Epithelial cell of esophagus (primary cell): ENCODE results near the gene CLCA1.

Source experiments
- DNase-seq: peaks from one replicate; pipeline ENCODE4 v3.0.0; 2010; ENCODE audit warnings: low read depth
- H3K4me3 ChIP-seq: 2 replicates; pipeline ENCODE4 v1.5.1; 2011; ENCODE audit warnings: mild to moderate bottlenecking, low read length, control low read depth
- TF ChIP-seq, protein P1 (sequence below): IDR thresholded peaks from 2 replicates; pipeline ENCODE4 v1.5.1; 2011; ENCODE audit warnings: low read depth, mild to moderate bottlenecking, low read length, control low read depth, inconsistent platforms; ENCODE audit not compliant: insufficient read depth; ENCODE audit errors: missing control alignments

Gene CLCA1, protein sequence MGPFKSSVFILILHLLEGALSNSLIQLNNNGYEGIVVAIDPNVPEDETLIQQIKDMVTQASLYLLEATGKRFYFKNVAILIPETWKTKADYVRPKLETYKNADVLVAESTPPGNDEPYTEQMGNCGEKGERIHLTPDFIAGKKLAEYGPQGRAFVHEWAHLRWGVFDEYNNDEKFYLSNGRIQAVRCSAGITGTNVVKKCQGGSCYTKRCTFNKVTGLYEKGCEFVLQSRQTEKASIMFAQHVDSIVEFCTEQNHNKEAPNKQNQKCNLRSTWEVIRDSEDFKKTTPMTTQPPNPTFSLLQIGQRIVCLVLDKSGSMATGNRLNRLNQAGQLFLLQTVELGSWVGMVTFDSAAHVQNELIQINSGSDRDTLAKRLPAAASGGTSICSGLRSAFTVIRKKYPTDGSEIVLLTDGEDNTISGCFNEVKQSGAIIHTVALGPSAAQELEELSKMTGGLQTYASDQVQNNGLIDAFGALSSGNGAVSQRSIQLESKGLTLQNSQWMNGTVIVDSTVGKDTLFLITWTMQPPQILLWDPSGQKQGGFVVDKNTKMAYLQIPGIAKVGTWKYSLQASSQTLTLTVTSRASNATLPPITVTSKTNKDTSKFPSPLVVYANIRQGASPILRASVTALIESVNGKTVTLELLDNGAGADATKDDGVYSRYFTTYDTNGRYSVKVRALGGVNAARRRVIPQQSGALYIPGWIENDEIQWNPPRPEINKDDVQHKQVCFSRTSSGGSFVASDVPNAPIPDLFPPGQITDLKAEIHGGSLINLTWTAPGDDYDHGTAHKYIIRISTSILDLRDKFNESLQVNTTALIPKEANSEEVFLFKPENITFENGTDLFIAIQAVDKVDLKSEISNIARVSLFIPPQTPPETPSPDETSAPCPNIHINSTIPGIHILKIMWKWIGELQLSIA

DNA sequence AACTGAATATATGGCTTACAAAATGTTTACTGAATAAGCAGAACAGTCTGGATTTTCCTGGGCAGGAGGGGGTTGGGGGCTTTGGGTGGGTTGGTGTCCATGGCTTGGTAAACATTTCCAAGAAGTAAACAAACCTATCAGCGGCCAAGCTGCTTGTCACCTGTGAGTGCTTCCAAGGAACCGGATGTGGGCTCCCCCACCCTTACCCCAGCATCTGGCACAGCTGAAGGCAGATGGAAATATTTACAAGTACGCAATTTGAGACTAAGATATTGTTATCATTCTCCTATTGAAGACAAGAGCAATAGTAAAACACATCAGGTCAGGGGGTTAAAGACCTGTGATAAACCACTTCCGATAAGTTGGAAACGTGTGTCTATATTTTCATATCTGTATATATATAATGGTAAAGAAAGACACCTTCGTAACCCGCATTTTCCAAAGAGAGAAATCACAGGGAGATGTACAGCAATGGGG is at the start of gene CLCA1:
Gene CLCA1, plus strand, starts transcription at position 427 of the 477 bp plus-strand sequence. Its CDS starts 45 bp downstream, at position 472.
- TF ChIP-seq, protein P1, sequence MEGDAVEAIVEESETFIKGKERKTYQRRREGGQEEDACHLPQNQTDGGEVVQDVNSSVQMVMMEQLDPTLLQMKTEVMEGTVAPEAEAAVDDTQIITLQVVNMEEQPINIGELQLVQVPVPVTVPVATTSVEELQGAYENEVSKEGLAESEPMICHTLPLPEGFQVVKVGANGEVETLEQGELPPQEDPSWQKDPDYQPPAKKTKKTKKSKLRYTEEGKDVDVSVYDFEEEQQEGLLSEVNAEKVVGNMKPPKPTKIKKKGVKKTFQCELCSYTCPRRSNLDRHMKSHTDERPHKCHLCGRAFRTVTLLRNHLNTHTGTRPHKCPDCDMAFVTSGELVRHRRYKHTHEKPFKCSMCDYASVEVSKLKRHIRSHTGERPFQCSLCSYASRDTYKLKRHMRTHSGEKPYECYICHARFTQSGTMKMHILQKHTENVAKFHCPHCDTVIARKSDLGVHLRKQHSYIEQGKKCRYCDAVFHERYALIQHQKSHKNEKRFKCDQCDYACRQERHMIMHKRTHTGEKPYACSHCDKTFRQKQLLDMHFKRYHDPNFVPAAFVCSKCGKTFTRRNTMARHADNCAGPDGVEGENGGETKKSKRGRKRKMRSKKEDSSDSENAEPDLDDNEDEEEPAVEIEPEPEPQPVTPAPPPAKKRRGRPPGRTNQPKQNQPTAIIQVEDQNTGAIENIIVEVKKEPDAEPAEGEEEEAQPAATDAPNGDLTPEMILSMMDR: no peak
- H3K4me3 ChIP-seq: no peak within 1 kb of the TSS
- no peak for DNase-seq

DNA sequence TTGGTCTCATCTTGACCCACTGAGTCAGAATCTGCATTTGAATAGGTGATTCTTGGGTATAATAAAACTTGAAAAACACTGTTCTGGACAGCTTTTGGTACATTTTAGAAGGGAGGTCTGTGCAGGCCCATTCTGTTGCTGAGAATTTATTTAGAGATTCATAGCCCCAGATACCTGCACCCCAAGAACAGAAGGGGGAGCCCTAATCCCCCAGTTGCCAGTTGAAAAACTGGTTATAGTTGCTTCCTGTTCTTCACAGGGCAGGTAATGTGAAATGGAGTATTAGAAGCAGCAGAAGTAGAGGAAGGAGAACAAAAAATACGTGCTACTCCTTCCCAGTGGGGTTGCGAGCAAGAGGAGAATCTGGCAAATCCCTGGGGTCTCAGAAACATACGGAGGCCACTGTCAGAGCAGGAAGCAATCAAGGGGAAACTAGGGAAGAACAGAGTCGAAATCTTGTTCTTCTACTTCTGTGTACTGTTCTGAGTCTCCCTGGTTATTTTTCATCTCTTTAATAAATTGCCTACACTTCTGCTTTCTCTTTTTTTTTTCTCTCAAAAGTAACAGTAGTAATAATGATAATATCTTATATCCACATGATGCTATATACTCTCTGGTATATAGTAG is 49.3 kb upstream of the CLCA1 start:
- TF ChIP-seq, protein P1: peak; percentile 81
- peak; percentile 71 for DNase-seq
- no peak overlapping the region for H3K4me3 ChIP-seq

DNA sequence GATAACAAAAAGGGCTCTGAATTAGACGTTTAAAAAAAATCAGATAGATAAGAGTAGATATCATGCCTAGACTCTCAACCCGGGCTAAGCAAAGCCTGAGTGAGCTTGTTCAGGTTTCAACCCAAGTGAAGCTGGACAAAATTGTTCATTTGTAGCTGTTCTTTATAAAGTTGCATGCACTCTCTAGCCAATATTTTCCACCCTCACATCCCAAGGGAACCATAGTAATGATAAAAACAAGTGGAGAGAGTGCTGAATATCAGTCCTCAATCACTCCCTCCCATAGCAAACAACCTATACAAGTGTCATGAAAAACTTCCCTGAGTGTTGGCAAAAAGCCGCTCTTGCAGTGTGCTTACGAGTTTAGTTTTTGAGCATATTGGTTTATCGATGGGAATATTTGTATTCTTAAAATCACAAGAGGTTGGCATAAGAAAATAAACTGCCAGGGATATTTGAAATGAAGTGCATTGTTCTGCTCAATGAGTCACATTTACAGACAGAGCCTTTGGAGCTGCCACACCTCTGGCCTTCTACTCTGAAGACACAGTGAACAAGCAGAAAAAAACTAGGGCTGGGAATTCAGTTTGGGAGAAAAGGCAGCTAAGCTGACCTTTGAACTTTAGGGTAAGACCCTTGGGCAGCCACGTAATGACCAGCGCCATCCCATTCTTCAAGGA is 47.0 kb upstream of the CLCA1 start:
- DNase-seq: peak; percentile 61
- TF ChIP-seq, protein P1: no peak
- no peak overlapping the region for H3K4me3 ChIP-seq

DNA sequence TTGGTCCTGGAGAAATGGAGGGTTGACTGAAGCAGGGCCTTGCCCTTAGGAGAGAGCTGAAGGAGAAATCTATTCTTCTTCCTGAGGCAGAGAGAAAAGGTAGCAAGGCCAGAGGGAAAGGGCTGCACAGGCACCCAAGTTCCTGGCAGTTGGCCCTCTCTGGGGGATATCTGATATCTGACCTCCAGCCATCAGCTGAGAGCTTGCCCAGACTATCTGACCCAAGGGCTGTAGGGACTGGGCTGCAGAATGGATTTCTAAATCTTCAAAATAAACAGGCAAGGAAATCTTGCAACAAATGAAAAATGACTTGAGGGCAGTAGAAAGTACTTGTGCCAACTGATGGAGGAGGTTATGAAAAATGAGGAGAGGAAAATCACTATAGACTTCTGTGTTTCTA is 45.3 kb upstream of the CLCA1 start:
- no peak overlapping the region for H3K4me3 ChIP-seq
- TF ChIP-seq, protein P1: no peak
- no peak for DNase-seq

DNA sequence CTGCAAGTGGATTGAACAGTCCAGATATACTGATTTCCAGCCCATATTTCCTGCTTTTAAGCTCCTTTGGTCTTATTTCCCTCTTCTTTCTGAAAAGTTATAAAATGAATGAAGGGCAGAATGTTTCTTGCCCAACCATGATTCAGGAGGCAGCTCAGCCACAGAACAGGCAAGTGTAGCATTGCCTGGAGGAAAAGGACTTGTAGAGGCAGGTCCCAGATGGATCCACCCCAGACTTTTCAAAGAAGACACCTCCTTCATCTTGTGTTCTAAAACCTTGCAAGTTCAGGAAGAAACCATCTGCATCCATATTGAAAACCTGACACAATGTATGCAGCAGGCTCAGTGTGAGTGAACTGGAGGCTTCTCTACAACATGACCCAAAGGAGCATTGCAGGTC is 44.9 kb upstream of the CLCA1 start, which contains the start of gene CLCA2:
Gene CLCA2, plus strand, starts transcription at position 299 of the 400 bp plus-strand sequence. Its CDS starts 77 bp downstream, at position 376.
- peak within 1 kb of the TSS; percentile 71 for H3K4me3 ChIP-seq
- peak; percentile 97 for DNase-seq
- TF ChIP-seq, protein P1: no peak
